ENCODE results near the gene RPS27L. TPM values are rescaled to one million over a fixed set of nuclear protein-coding genes. Genes with fewer than 3 reads are reported as not detected.

The RPS27L gene
- total and polyA plus RNA-seq, 4 donors: 9.8 to 184 (median 40.7) TPM

GRCh38 chr15:63172376-63172775 is 15.1 kb upstream of the RPS27L start (continued):
- no peak for TF ChIP-seq ATF3 (IDR thresholded peaks at IDR 0.05)
- no peak for TF ChIP-seq FOXA1 (IDR thresholded peaks at IDR 0.05)
- TF ChIP-seq CTCF (IDR thresholded peaks at IDR 0.05; ENCODE audit: low read depth, low read length, missing input control): no peak

- H3K9ac ChIP-seq (ENCODE audit: low read depth in 1 of 2, low read length in 2 of 2): no peak overlapping the region
- no peak overlapping the region for H3K4me3 ChIP-seq (ENCODE audit: low read depth in 1 of 3, low read length in 3 of 3)
- WGBS: 91% methylated on average over 2 of the region's 2 CpGs
- TF ChIP-seq FOXA2 (IDR thresholded peaks at IDR 0.05) (no peak), ATF3 (IDR thresholded peaks at IDR 0.05) (no peak), ZBTB33 (IDR thresholded peaks at IDR 0.05) (no peak), YY1 (IDR thresholded peaks at IDR 0.05) (no peak)
- H3K4me1 ChIP-seq (ENCODE audit: control insufficient read depth in 4 of 4, insufficient read depth in 4 of 4, low read length in 3 of 4): no peaks in the 10 kb centered on the region
- no peaks in the 10 kb centered on the region for H3K9me3 ChIP-seq (ENCODE audit: control insufficient read depth in 4 of 4, low read length in 3 of 4)
- no peak for DNase-seq (ENCODE audit: low spot score)
- H3K27me3 ChIP-seq (ENCODE audit: control insufficient read depth in 4 of 4, insufficient read depth in 4 of 4, low read length in 3 of 4): no peaks in the 10 kb centered on the region
- H3K27ac ChIP-seq (ENCODE audit: low read depth in 1 of 2, low read length in 2 of 2): no peak overlapping the region
- H3K36me3 ChIP-seq (ENCODE audit: control insufficient read depth in 4 of 4, insufficient read depth in 3 of 4, low read depth in 1 of 4, low read length in 3 of 4): no peaks in the 10 kb centered on the region
Observed at GRCh38 chr15:63169788-63170187, 12.5 kb upstream of the RPS27L start.

- Histone ChIP-seq H3K27me3 (ENCODE audit: control insufficient read depth in 4 of 4, insufficient read depth in 4 of 4, low read length in 3 of 4) (no peaks in the 10 kb centered on the region), H3K36me3 (ENCODE audit: control insufficient read depth in 4 of 4, insufficient read depth in 3 of 4, low read depth in 1 of 4, low read length in 3 of 4) (no peaks in the 10 kb centered on the region), H3K9me3 (ENCODE audit: control insufficient read depth in 4 of 4, low read length in 3 of 4) (no peaks in the 10 kb centered on the region), H3K9ac (ENCODE audit: low read depth in 1 of 2, low read length in 2 of 2) (no peak overlapping the region), H3K4me1 (ENCODE audit: control insufficient read depth in 4 of 4, insufficient read depth in 4 of 4, low read length in 3 of 4) (no peaks in the 10 kb centered on the region), H3K4me3 (ENCODE audit: low read depth in 1 of 3, low read length in 3 of 3) (no peak overlapping the region), H3K27ac (ENCODE audit: low read depth in 1 of 2, low read length in 2 of 2) (no peak overlapping the region)
- WGBS: 93% methylated on average over 2 of the region's 2 CpGs
- DNase-seq (ENCODE audit: low spot score): no peak
- TF ChIP-seq TAF1 (conservative IDR thresholded peaks at IDR 0.05) (no peak), HNF4A (conservative IDR thresholded peaks at IDR 0.05) (no peak), FOXA1 (IDR thresholded peaks at IDR 0.05) (no peak), GABPA (IDR thresholded peaks at IDR 0.05 in 1 of 2, conservative IDR thresholded peaks at IDR 0.05 in 1 of 2) (no peak), MAX (IDR thresholded peaks at IDR 0.05) (no peak), RAD21 (IDR thresholded peaks at IDR 0.05) (peak; percentile 47 to 55), FOXA2 (IDR thresholded peaks at IDR 0.05) (no peak), EGR1 (IDR thresholded peaks at IDR 0.05; ENCODE audit: low read depth in 2 of 2) (no peak)
Observed at GRCh38 chr15:63166219-63166618, 8.9 kb upstream of the RPS27L start.
